Measurements from ENCODE around the gene ASB9.

- no peak for TF ChIP-seq CTCF (IDR thresholded peaks at IDR 0.05; ENCODE audit: insufficient read depth, low read length, poor library complexity, severe bottlenecking)
- TF ChIP-seq EZH2phosphoT487 (conservative IDR thresholded peaks at IDR 0.05; ENCODE audit: low read length), result no peak
Observed at GRCh38 chrX:15301924-15302323, 32.0 kb upstream of the ASB9 start.
